Measurements from ENCODE around the gene TOGARAM2.

The TOGARAM2 gene

GRCh38 chr2:29042561-29043075, 61.5 kb downstream of the TOGARAM2 start:
- H3K4me3 ChIP-seq (ENCODE audit: low read length in 2 of 2), result no peak overlapping the region
- no peak overlapping the region for H3K27ac ChIP-seq (ENCODE audit: low read length)
- H3K36me3 ChIP-seq (ENCODE audit: control insufficient read depth in 2 of 2, insufficient read depth in 2 of 2, low read length in 2 of 2), result no peaks in the 10 kb centered on the region
- no peaks in the 10 kb centered on the region for H3K9me3 ChIP-seq (ENCODE audit: control insufficient read depth in 2 of 2, low read length in 2 of 2)
- peaks cover 21% of the 10 kb centered on the region for H3K4me1 ChIP-seq (ENCODE audit: control insufficient read depth, insufficient read depth, low read length)
- H3K9ac ChIP-seq (ENCODE audit: low read length in 2 of 2), result no peak overlapping the region
- no peaks in the 10 kb centered on the region for H3K27me3 ChIP-seq (ENCODE audit: control insufficient read depth in 1 of 2, insufficient read depth in 2 of 2, low read length in 2 of 2)

GRCh38 chr2:29044459-29044858, 63.4 kb downstream of the TOGARAM2 start:
- H3K27me3 ChIP-seq (ENCODE audit: control insufficient read depth in 1 of 2, insufficient read depth in 2 of 2, low read length in 2 of 2), result no peaks in the 10 kb centered on the region
- no peak overlapping the region for H3K27ac ChIP-seq (ENCODE audit: low read length)
- no peaks in the 10 kb centered on the region for H3K9me3 ChIP-seq (ENCODE audit: control insufficient read depth in 2 of 2, low read length in 2 of 2)
- H3K36me3 ChIP-seq (ENCODE audit: control insufficient read depth in 2 of 2, insufficient read depth in 2 of 2, low read length in 2 of 2), result no peaks in the 10 kb centered on the region
- H3K9ac ChIP-seq (ENCODE audit: low read length in 2 of 2), result no peak overlapping the region
- peaks cover 14% of the 10 kb centered on the region for H3K4me1 ChIP-seq (ENCODE audit: control insufficient read depth, insufficient read depth, low read length)
- H3K4me3 ChIP-seq (ENCODE audit: low read length in 2 of 2), result no peak overlapping the region

- Histone ChIP-seq H3K27ac (ENCODE audit: low read length) (no peak overlapping the region), H3K27me3 (ENCODE audit: control insufficient read depth in 1 of 2, insufficient read depth in 2 of 2, low read length in 2 of 2) (no peaks in the 10 kb centered on the region), H3K36me3 (ENCODE audit: control insufficient read depth in 2 of 2, insufficient read depth in 2 of 2, low read length in 2 of 2) (no peaks in the 10 kb centered on the region), H3K4me3 (ENCODE audit: low read length in 2 of 2) (no peak overlapping the region), H3K9me3 (ENCODE audit: control insufficient read depth in 2 of 2, low read length in 2 of 2) (no peaks in the 10 kb centered on the region), H3K4me1 (ENCODE audit: control insufficient read depth, insufficient read depth, low read length) (peaks cover 4% of the 10 kb centered on the region), H3K9ac (ENCODE audit: low read length in 2 of 2) (no peak overlapping the region)
Observed at GRCh38 chr2:29046321-29046720, 65.2 kb downstream of the TOGARAM2 start.

GRCh38 chr2:29047083-29047845, 66.2 kb downstream of the TOGARAM2 start:
- H3K4me3 ChIP-seq (ENCODE audit: low read length in 2 of 2), result no peak overlapping the region
- no peaks in the 10 kb centered on the region for H3K9me3 ChIP-seq (ENCODE audit: control insufficient read depth in 2 of 2, low read length in 2 of 2)
- no peaks in the 10 kb centered on the region for H3K27me3 ChIP-seq (ENCODE audit: control insufficient read depth in 1 of 2, insufficient read depth in 2 of 2, low read length in 2 of 2)
- H3K9ac ChIP-seq (ENCODE audit: low read length in 2 of 2), result no peak overlapping the region
- no peaks in the 10 kb centered on the region for H3K36me3 ChIP-seq (ENCODE audit: control insufficient read depth in 2 of 2, insufficient read depth in 2 of 2, low read length in 2 of 2)
- peaks cover 4% of the 10 kb centered on the region for H3K4me1 ChIP-seq (ENCODE audit: control insufficient read depth, insufficient read depth, low read length)
- no peak overlapping the region for H3K27ac ChIP-seq (ENCODE audit: low read length)

DNA sequence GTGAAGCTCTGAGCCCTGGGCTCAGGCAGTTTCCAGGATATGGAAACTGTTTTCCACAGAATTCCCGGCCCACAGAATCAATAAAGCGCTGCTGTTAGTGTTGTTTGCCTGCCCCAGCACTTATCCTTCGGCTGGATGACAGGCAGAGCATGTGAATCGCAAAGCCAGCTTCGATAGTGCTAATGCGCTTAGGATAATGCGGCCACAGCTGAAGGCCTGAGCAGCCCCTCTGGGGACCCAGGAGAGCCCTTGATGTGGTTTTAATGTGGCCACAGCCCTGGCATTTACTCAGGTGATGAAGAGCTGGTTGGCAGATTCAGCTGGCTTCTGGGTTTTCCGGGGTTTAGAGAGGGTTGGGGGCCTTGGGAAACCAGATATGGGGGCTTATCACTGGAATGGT, 69.5 kb downstream of the TOGARAM2 start:
- H3K27ac ChIP-seq (ENCODE audit: low read length), result no peak overlapping the region
- no peak overlapping the region for H3K4me3 ChIP-seq (ENCODE audit: low read length in 2 of 2)
- no peaks in the 10 kb centered on the region for H3K36me3 ChIP-seq (ENCODE audit: control insufficient read depth in 2 of 2, insufficient read depth in 2 of 2, low read length in 2 of 2)
- no peak overlapping the region for H3K9ac ChIP-seq (ENCODE audit: low read length in 2 of 2)
- no peaks in the 10 kb centered on the region for H3K9me3 ChIP-seq (ENCODE audit: control insufficient read depth in 2 of 2, low read length in 2 of 2)
- H3K27me3 ChIP-seq (ENCODE audit: control insufficient read depth in 1 of 2, insufficient read depth in 2 of 2, low read length in 2 of 2), result no peaks in the 10 kb centered on the region
- H3K4me1 ChIP-seq (ENCODE audit: control insufficient read depth, insufficient read depth, low read length), result peaks cover 4% of the 10 kb centered on the region

DNA sequence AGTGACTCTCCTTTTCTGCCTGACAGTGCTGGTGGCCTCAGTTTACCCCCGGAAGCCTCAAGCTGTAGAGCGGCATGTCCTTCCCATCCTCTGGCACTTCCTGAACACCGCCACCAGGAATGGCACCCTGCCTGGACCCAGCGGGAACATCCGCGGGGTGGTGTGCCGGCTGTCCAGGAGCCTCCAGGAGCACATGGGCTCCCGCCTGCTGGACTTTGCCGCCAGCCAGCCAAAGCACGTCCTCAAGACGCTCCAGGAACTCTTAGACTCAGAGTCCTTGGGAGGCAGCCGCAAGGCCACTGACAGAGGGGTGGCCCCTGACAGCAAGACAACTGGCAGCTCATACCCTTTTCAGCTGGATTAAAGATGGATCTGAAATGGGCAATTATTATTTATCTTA, 70.6 kb downstream of the TOGARAM2 start:
- no peaks in the 10 kb centered on the region for H3K27me3 ChIP-seq (ENCODE audit: control insufficient read depth in 1 of 2, insufficient read depth in 2 of 2, low read length in 2 of 2)

DNA sequence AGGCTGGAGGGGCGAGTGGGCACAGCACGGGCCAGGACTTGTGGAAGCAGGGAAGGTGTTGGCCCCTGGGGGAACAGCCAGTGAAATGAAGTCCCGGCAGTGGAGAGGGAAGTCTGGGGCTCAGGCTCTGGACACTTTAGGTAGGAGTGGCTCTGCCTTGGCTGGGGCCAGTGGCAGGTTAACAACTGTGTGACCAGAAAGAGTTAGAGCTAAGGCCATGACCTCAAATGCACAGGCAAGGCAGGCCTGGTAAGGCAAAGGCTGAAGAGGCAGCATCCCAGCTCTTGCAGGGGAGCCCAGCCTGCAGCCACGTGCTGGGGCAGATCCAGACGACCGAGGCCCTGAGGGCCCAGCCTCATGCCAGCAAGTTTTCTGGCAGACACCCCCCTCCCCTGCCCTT, 71.7 kb downstream of the TOGARAM2 start:
- Histone ChIP-seq H3K4me3 (ENCODE audit: low read length in 2 of 2) (no peak overlapping the region), H3K27me3 (ENCODE audit: control insufficient read depth in 1 of 2, insufficient read depth in 2 of 2, low read length in 2 of 2) (no peaks in the 10 kb centered on the region), H3K9ac (ENCODE audit: low read length in 2 of 2) (no peak overlapping the region), H3K4me1 (ENCODE audit: control insufficient read depth, insufficient read depth, low read length) (peaks cover 4% of the 10 kb centered on the region), H3K36me3 (ENCODE audit: control insufficient read depth in 2 of 2, insufficient read depth in 2 of 2, low read length in 2 of 2) (no peaks in the 10 kb centered on the region), H3K9me3 (ENCODE audit: control insufficient read depth in 2 of 2, low read length in 2 of 2) (no peaks in the 10 kb centered on the region), H3K27ac (ENCODE audit: low read length) (no peak overlapping the region)

More for the DNA sequence above, 70.6 kb downstream of the TOGARAM2 start:
- H3K9me3 ChIP-seq (ENCODE audit: control insufficient read depth in 2 of 2, low read length in 2 of 2), result no peaks in the 10 kb centered on the region
- H3K9ac ChIP-seq (ENCODE audit: low read length in 2 of 2), result no peak overlapping the region
- no peak overlapping the region for H3K4me3 ChIP-seq (ENCODE audit: low read length in 2 of 2)
- no peaks in the 10 kb centered on the region for H3K36me3 ChIP-seq (ENCODE audit: control insufficient read depth in 2 of 2, insufficient read depth in 2 of 2, low read length in 2 of 2)
- H3K4me1 ChIP-seq (ENCODE audit: control insufficient read depth, insufficient read depth, low read length), result peaks cover 4% of the 10 kb centered on the region
- H3K27ac ChIP-seq (ENCODE audit: low read length), result no peak overlapping the region

DNA sequence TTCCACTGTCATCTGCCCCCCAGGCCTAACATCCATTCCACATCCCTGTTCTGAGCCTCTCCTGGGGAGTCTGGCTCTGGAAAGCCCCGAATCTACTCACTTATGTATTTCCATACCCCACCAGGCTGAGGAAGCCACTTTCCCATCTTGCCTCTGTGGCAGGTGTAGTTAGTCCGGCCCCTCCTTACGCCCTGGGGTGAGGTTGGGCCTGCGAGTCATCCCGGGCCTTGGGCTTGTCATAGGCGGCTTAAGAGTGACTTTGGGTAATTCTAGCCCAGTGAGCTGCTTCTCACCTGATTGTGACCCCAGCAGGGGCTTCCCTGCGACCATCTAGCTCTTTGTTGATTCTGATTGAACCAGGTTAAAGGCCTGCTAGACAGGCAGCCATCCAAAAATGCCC, 72.1 kb downstream of the TOGARAM2 start:
- peaks cover 4% of the 10 kb centered on the region for H3K4me1 ChIP-seq (ENCODE audit: control insufficient read depth, insufficient read depth, low read length)
- H3K27me3 ChIP-seq (ENCODE audit: control insufficient read depth in 1 of 2, insufficient read depth in 2 of 2, low read length in 2 of 2), result no peaks in the 10 kb centered on the region
- no peak overlapping the region for H3K9ac ChIP-seq (ENCODE audit: low read length in 2 of 2)
- no peaks in the 10 kb centered on the region for H3K36me3 ChIP-seq (ENCODE audit: control insufficient read depth in 2 of 2, insufficient read depth in 2 of 2, low read length in 2 of 2)
- H3K9me3 ChIP-seq (ENCODE audit: control insufficient read depth in 2 of 2, low read length in 2 of 2), result no peaks in the 10 kb centered on the region
- no peak overlapping the region for H3K27ac ChIP-seq (ENCODE audit: low read length)
- H3K4me3 ChIP-seq (ENCODE audit: low read length in 2 of 2), result no peak overlapping the region

- Histone ChIP-seq H3K36me3 (ENCODE audit: control insufficient read depth in 2 of 2, insufficient read depth in 2 of 2, low read length in 2 of 2) (no peaks in the 10 kb centered on the region), H3K4me3 (ENCODE audit: low read length in 2 of 2) (no peak overlapping the region), H3K27ac (ENCODE audit: low read length) (no peak overlapping the region)
Observed at GRCh38 chr2:29053670-29054400, 72.7 kb downstream of the TOGARAM2 start.

DNA sequence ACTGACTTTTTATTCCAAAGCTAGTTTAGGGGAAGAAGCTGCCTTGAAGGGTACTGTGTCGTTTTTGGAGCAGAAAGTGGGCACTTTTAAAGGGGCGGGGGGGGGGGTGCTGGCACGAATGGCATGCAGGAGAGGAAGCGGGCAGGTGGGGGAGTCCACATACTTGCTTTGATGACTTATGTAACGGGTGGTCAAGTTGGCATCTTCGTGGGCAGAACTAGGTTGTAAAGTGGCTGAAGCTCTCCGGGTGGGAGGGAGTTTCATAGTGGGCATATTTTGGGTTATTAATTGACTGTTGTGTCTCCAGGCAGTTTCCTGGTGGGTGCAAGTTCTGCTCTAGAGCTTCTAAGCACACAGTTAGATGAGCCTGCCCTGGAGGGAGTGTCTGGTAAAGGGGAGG, 73.3 kb downstream of the TOGARAM2 start:
- Histone ChIP-seq H3K9ac (ENCODE audit: low read length in 2 of 2) (no peak overlapping the region), H3K4me1 (ENCODE audit: control insufficient read depth, insufficient read depth, low read length) (peaks cover 4% of the 10 kb centered on the region), H3K36me3 (ENCODE audit: control insufficient read depth in 2 of 2, insufficient read depth in 2 of 2, low read length in 2 of 2) (no peaks in the 10 kb centered on the region), H3K27me3 (ENCODE audit: control insufficient read depth in 1 of 2, insufficient read depth in 2 of 2, low read length in 2 of 2) (no peaks in the 10 kb centered on the region), H3K9me3 (ENCODE audit: control insufficient read depth in 2 of 2, low read length in 2 of 2) (no peaks in the 10 kb centered on the region), H3K4me3 (ENCODE audit: low read length in 2 of 2) (no peak overlapping the region), H3K27ac (ENCODE audit: low read length) (no peak overlapping the region)

More at GRCh38 chr2:29053670-29054400, 72.7 kb downstream of the TOGARAM2 start:
- no peak overlapping the region for H3K9ac ChIP-seq (ENCODE audit: low read length in 2 of 2)
- no peaks in the 10 kb centered on the region for H3K27me3 ChIP-seq (ENCODE audit: control insufficient read depth in 1 of 2, insufficient read depth in 2 of 2, low read length in 2 of 2)
- H3K4me1 ChIP-seq (ENCODE audit: control insufficient read depth, insufficient read depth, low read length), result peaks cover 4% of the 10 kb centered on the region
- H3K9me3 ChIP-seq (ENCODE audit: control insufficient read depth in 2 of 2, low read length in 2 of 2), result no peaks in the 10 kb centered on the region

DNA sequence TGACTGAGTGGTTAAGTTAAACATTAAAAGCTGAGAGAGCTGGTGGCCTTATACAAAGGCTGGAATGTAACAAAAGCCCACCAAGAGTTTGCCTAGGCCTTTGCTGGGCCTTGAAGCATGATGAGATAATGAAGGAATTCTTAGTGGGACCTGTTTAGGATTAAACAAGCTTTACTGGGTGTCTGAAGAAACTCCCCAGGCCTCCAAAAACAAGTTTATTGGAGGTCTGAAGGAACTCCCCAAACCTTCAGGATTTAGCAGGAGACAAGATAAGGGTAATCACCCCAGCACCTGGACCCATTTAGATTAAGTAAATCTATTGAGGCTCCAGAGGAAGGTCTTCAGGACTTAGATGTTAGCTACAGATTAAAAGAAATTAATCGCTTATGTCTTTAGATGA, 74.5 kb downstream of the TOGARAM2 start:
- no peaks in the 10 kb centered on the region for H3K36me3 ChIP-seq (ENCODE audit: control insufficient read depth in 2 of 2, insufficient read depth in 2 of 2, low read length in 2 of 2)
- H3K4me1 ChIP-seq (ENCODE audit: control insufficient read depth, insufficient read depth, low read length), result peaks cover 4% of the 10 kb centered on the region
- no peak overlapping the region for H3K27ac ChIP-seq (ENCODE audit: low read length)
- H3K9ac ChIP-seq (ENCODE audit: low read length in 2 of 2), result no peak overlapping the region
- no peaks in the 10 kb centered on the region for H3K27me3 ChIP-seq (ENCODE audit: control insufficient read depth in 1 of 2, insufficient read depth in 2 of 2, low read length in 2 of 2)
- H3K4me3 ChIP-seq (ENCODE audit: low read length in 2 of 2), result no peak overlapping the region
- no peaks in the 10 kb centered on the region for H3K9me3 ChIP-seq (ENCODE audit: control insufficient read depth in 2 of 2, low read length in 2 of 2)
